Stimulated activated CD4-positive, alpha-beta T cell treated with anti-CD3 and anti-CD28 coated beads, Interleukin-15, amount 100 ng/mL, for 24 hours (primary cell): Measurements from ENCODE around the gene MTOR.
"Not testable (repeated sequence)": the region's sequence is repeated elsewhere in the genome, so short reads cannot be mapped to it uniquely, and the experiment has no call there.

Experiments used
- DNase-seq: peaks from one replicate; pipeline ENCODE4 v3.0.0-alpha.2; 2020

The MTOR gene

GRCh38 chr1:11214698-11215380 is 47.5 kb downstream of the MTOR start:
- DNase-seq, result no peak

- DNase-seq, result no peak
Observed at GRCh38 chr1:11211925-11212587, 50.3 kb downstream of the MTOR start.

GRCh38 chr1:11211461-11211860 is 50.9 kb downstream of the MTOR start:
- no peak for DNase-seq

- DNase-seq, result no peak
Observed at GRCh38 chr1:11207898-11208611, 54.3 kb downstream of the MTOR start.

- DNase-seq, result no peak
Observed at GRCh38 chr1:11204396-11205190, 57.8 kb downstream of the MTOR start.

- DNase-seq, result no peak
Observed at GRCh38 chr1:11198851-11199594, 63.3 kb downstream of the MTOR start.

- DNase-seq, result no peak
Observed at GRCh38 chr1:11198257-11198656, 64.1 kb downstream of the MTOR start.

GRCh38 chr1:11197359-11197758 is 65.0 kb downstream of the MTOR start:
- DNase-seq, result no peak

GRCh38 chr1:11196945-11197344 is 65.4 kb downstream of the MTOR start:
- DNase-seq, result no peak

GRCh38 chr1:11194407-11195176 is 67.8 kb downstream of the MTOR start:
- DNase-seq, result no peak

- no peak for DNase-seq
Observed at GRCh38 chr1:11193376-11193775, 69.0 kb downstream of the MTOR start.

GRCh38 chr1:11188858-11189451 is 73.4 kb downstream of the MTOR start, which contains the start of gene ANGPTL7:
ANGPTL7 (plus strand) TSS chr1:11189355; CDS start chr1:11189580, 225 bp downstream.
- DNase-seq, result no peak

- no peak for DNase-seq
Observed at GRCh38 chr1:11188381-11188780, 74.0 kb downstream of the MTOR start.

- DNase-seq, result no peak
Observed at GRCh38 chr1:11187931-11188330, 74.4 kb downstream of the MTOR start.

GRCh38 chr1:11187494-11187893 is 74.9 kb downstream of the MTOR start:
- DNase-seq, result no peak

- no peak for DNase-seq
Observed at GRCh38 chr1:11187000-11187399, 75.4 kb downstream of the MTOR start.

- DNase-seq, result no peak
Observed at GRCh38 chr1:11184973-11185372, 77.4 kb downstream of the MTOR start.

- no peak for DNase-seq
Observed at GRCh38 chr1:11182884-11183283, 79.5 kb downstream of the MTOR start.

- DNase-seq, result no peak
Observed at GRCh38 chr1:11180342-11180744, 82.0 kb downstream of the MTOR start.

- not testable (repeated sequence) for DNase-seq
Observed at GRCh38 chr1:11179749-11180148, 82.6 kb downstream of the MTOR start.

- no peak for DNase-seq
Observed at GRCh38 chr1:11179125-11179524, 83.2 kb downstream of the MTOR start.
